HG03378 (cell line): ENCODE results near the gene VPS25.
"Not testable (repeated sequence)": the region's sequence is repeated elsewhere in the genome, so short reads cannot be mapped to it uniquely, and the experiment has no call there.

Experiments
- ATAC-seq: cut with Tn5 transposase; IDR thresholded peaks from one replicate; pipeline ENCODE4 v1.9.1; 2021; ENCODE audit warnings: mild to moderate bottlenecking, moderate library complexity; ENCODE audit not compliant: unreplicated experiment

Gene VPS25

GRCh38 chr17:42767512-42767911 is 5.7 kb upstream of the VPS25 start:
- ATAC-seq: no peak

DNA sequence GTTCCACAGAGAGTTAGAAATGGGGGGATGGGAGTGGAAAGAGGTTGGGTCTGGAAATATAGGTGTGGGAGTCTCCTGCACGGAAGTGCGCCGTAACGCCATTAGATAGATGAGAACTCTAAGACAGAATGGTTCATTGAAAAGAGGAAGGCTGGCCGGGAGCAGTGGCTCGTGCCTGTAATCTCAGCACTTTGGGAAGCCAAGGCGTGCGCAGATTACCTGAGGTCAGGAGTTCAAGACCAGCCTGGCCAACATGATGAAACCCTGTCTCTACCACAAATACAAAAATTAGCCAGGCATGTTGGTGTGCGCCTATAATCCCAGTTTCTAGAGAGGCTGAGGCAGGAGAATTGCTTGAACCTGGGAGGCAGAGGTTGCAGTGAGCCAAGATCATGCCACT is 5.2 kb upstream of the VPS25 start:
- not testable (repeated sequence) for ATAC-seq

DNA sequence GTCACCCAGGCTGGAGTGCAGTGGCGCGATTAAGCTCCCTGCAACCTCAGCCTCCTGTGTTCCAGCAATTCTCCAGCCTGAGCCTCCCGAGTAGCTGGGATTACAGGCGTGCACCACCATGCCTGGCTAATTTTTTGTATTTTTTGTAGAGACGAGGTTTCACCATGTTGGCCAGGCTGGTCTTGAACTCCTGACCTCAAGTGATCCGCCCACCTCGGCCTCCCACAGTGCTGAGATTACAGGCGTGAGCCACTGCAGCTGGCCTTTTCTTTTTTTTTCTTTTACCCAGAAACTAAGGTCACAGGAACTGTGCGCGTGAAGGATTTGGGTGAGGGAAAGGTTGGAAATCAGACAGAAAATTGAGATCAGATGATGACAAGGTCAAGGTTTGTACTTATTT is 3.3 kb upstream of the VPS25 start:
- ATAC-seq: not testable (repeated sequence)

GRCh38 chr17:42772945-42773289 is 332 bp upstream of the VPS25 start:
- no peak for ATAC-seq

- no peak for ATAC-seq
These were observed 957 bp downstream of the VPS25 start for GRCh38 chr17:42774066-42774745.

DNA sequence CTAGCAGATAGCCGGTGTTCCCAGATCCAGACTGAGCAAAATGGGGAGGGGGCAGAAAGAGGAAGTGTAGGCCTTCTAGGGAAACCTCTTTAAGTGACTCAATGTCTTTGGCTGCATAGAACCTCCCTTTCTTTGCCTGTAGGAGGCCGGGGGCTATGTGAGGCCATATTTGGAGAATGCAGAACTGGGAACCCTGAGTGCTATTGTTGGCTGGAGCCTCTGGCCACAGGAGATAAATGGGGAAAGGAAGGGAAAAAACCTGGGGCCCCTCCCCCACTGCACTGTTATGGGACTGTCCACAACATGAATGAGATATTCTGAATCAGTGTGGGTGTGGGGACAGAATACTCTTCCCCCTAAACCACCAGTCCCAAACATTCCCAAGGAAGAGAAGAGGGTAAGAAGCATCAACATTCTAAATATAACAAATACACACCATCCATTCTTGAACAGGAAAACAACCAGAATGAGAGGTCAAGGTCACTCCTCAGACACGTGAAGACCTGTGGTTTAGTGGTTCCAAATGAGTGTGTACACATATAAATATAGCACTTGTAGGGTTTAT is 2.4 kb downstream of the VPS25 start:
- no peak for ATAC-seq

DNA sequence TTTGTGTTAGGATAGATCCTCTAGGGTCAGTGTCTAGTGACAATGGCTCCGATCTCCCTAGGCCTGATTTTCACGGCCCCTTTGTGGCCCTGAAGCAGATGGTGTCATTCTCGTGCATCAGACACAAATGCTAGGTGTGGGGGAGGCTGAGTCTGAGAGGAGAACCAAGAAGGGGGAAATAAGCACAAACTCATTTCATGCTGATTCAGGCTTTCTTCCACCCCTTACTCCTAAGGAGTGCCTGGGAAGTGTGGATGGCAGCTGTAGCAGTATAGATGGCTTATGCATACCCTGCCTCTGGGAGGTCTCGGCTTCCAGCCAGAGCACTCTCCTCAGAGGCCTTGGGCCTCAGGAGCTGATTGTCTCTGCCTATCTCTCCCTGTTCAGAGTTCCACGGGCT is 5.3 kb downstream of the VPS25 start:
- no peak for ATAC-seq

- no peak for ATAC-seq
These were observed 6.2 kb downstream of the VPS25 start for GRCh38 chr17:42779304-42779935.

GRCh38 chr17:42779936-42780850 is 6.9 kb downstream of the VPS25 start, which contains the start of gene WNK4:
Gene WNK4 (plus strand): TSS chr17:42780610. CDS start chr17:42780699, 89 bp downstream.
- no peak for ATAC-seq

DNA sequence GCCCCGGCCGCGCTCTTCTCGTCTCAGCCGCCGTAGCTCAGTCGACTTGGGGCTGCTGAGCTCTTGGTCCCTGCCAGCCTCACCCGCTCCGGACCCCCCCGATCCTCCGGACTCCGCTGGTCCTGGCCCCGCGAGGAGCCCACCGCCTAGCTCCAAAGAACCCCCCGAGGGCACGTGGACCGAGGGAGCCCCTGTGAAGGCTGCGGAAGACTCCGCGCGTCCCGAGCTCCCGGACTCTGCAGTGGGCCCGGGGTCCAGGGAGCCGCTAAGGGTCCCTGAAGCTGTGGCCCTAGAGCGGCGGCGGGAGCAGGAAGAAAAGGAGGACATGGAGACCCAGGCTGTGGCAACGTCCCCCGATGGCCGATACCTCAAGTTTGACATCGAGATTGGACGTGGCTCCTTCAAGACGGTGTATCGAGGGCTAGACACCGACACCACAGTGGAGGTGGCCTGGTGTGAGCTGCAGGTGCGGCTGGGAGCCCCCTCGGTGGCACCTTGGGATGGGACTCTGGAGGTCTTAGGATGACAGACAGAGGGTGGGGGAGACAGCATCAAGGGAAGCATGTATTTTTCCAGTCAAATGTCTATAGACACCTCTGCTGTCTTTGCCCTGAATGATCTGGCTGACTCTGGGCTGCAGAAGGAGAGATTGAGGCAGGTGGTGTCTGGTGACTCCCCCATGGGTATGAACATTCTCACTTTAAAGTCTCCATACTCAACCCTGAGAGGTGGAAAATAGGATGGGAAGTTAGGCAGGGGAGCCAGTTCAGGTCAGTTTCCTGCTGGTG is 7.8 kb downstream of the VPS25 start:
- no peak for ATAC-seq

- ATAC-seq: no peak
These were observed 8.5 kb downstream of the VPS25 start for GRCh38 chr17:42781639-42782165.

DNA sequence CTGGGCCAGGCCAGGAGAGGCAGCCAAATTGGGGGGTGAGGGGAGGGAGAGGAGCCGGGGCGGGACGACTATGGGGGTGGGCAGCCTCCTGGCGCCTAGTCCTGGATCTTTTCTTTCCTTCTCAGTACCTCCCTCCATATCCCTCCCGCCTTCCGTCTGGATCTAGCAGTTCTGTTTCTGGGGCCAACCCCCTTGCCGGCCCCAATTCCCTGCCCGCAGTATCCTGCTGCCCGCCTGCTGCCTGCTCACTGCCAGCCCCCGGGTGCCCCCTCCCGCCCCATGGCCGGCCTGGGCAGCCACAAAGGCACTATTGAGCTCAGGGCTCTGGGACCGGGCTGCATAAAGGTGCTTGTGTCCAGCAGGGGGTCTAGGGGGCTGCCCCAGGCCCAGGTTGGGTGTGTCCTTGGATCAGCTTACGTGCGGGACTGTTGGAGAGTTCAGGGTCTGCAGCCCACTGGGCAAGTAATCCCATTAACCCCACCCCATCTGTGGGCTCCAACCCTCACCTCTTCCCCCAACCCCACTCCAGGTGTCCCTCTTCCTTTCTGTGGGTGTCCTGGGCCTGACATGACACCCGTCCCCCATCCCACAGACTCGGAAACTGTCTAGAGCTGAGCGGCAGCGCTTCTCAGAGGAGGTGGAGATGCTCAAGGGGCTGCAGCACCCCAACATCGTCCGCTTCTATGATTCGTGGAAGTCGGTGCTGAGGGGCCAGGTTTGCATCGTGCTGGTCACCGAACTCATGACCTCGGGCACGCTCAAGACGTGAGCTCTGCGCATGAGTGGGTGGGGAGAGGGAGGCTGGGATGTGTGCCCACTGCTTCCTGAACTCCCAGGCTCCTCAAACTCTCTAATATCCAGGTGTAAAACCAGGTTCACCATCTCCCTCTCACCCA is 9.2 kb downstream of the VPS25 start:
- ATAC-seq: no peak

GRCh38 chr17:42783062-42783790 is 10.0 kb downstream of the VPS25 start:
- no peak for ATAC-seq

- no peak for ATAC-seq
These were observed 10.5 kb downstream of the VPS25 start for GRCh38 chr17:42783791-42784138.

DNA sequence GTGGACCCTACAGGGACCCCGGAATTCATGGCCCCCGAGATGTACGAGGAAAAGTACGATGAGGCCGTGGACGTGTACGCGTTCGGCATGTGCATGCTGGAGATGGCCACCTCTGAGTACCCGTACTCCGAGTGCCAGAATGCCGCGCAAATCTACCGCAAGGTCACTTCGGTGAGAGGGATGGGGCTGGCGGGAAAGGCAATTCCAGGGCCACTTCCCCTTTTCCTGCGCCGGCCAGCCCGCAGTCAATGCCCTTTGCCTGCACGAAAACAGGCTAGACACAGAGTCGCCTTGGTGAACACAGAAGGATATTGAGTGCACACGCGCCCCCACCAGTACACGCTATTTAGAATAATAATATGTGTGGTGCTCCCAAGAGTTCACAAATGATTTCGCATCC is 11.2 kb downstream of the VPS25 start:
- ATAC-seq: no peak

GRCh38 chr17:42784811-42785592 is 11.8 kb downstream of the VPS25 start:
- ATAC-seq: no peak

DNA sequence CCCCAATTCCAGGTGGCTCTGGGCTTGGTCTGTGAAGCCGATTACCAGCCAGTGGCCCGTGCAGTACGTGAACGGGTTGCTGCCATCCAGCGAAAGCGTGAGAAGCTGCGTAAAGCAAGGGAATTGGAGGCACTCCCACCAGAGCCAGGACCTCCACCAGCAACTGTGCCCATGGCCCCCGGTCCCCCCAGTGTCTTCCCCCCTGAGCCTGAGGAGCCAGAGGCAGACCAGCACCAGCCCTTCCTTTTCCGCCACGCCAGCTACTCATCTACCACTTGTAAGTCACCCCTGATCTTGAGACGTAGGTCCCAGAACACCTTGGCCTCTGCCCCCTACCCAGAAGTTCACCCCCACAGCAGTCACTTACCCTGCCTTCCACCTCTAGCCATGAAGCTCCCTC is 14.0 kb downstream of the VPS25 start:
- no peak for ATAC-seq

DNA sequence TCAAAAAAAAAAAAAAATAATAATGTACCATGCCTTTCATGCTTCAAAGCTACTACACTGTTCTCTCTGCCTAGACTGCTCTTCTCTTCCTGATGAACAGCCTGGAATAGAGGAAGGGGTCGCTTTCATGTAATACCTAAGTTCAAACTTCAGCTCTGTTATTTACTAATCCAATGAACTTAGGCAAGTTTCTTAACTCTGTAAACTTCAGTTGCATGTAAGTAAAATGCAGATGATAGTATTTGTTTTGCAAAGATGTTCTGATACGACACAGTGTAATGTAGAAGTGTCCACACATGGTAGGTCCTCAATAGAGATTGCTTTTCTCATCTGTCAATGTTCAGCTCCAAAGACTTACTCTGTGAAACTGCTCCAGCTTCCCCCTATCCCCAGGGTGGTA is 18.7 kb downstream of the VPS25 start:
- ATAC-seq: no peak
